ENCODE results near the gene TFF3.
"Not testable (repeated sequence)": the region's sequence is repeated elsewhere in the genome, so short reads cannot be mapped to it uniquely, and the experiment has no call there.

The TFF3 gene

DNA sequence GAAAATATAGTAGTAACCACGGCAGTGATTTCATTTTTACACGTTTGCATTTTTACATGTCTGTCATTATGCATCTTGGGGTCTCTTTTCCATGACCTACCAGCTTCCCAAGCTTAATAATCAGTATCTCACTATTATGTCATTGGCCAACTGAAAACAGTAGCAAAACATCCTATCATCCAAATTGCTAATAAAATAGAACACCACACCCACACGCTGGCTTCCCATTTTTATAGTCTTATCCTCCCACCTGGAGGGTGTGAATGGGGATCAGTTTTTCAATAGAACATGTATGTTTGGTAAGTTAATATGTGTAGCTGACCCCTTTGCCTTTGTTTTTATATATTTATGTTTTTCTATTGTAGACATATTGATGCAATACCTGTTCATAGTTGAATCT is 11.8 kb downstream of the TFF3 start:
- no peak for DNase-seq

DNA sequence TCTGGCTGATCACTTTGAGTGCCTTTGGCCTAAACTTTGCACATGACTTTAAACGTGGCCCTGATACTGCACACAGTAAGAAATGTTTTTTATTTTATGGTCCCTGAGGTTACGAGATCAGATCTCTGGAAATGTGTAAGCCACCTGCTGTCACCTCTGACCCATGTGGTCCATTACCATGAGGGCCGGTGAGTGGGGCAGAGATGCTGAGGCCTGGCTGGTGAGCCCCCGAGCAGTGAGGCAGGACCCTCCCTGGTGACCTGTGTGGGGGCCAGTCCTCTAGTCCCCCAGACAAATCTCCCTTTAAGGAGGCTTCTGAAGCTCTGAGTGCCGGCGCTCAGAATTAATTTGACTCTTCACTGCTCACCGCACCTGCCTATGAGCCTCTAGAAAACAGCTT is 12.4 kb downstream of the TFF3 start:
- no peak for DNase-seq

DNA sequence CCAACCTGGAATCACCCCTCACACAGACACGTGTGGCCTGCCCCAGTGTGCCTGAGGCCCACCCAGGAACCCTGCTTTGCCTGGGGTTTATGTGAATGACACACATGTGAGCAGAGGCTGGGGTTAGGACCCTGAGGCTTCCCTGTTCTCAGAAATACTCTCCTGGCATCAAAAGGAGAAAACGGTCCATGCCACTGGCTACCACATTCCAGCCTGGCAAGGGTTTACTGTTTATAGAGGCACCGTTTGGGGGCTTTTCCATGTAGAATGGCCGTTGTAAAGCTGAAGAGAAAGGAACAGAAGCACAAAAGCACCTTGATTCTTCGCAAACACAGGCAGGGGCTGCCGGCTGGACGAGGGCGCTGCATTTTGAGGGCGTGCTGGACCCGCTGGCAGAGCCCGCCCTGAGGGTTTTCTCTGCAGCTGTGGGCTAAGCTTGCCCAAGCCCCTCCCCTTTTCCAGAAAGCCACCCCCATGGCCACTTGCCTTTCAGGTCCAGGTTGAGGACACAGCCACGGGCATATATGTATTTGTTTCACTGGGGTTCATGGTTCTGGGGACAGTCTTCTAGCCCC is 13.0 kb downstream of the TFF3 start:
- no peak for DNase-seq

DNA sequence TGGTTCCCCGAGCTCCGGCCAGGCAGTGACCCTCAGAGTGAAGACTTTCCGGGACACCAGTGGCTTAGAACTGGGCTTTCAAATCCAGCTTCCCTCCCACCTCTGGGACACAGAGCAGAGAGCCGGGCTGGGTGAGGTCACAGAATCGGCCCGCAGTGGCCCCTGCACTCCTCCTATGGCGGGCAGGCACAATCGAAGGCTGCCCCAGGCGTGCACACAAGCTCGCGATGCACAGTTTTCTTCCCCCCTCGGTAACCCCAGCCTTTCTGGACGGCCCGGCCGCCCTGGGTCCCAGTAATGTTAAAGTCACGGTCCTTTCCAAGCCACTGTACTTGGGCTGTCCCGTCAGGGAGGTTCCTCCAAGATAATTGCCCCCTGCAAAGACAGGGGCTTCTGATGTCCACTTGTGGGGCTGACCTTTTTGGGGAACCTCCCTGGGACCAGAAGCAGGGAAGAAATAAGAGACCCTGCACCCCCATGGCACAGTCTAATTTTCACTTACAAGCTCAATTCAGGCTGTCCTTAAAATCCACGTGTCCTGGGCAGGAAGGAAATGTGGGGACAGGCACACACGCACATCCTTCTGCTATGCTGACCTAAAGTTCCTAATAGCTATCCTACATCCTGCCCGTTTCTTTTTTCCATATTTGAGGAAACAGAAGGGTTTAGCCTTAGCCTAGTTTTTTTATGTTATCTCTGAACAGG is 13.7 kb downstream of the TFF3 start:
- no peak for DNase-seq

DNA sequence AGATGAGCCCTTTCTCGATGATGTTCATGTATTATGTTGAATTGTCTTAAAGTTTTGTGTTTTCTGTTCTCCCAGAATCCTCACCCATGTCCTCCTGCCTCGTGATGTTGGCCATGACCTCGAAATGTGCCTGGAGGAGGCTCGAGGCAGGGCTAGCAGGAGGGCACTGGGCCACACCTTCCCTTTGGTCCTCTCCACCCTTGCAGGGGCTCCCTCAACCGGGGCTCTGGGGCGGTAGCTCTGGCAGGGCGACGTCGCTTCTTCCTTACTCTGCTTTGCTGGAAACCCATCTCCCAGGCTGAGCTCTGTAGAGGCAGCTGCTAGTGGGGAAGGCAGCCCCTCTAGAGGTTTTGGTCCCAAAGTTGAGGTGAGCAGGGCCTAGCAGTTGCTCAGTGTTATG is 14.3 kb downstream of the TFF3 start:
- no peak for DNase-seq

DNA sequence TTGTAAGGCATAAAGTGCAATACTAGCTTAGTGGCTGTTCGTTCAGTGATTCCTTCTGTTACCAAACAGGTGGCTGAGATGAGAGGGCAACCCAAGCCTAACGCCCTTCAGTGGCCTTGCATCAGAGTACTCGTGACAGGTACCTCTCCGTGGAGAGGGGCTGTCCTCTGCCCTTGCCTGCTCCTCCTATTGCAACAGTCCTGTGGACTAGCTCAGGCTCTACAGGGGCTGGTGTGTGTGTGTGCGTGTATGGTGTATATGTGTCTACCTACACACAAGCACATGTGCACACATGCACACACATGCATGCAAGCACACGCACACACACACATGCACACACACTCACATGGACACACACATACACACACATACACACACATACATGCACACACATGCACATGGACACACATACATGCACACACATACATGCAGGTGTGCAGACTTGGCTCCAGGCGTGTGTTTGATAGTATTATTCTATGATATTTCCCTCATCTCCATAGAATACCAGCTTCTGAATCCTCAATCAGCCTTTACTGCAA is 15.1 kb downstream of the TFF3 start:
- DNase-seq = no peak

DNA sequence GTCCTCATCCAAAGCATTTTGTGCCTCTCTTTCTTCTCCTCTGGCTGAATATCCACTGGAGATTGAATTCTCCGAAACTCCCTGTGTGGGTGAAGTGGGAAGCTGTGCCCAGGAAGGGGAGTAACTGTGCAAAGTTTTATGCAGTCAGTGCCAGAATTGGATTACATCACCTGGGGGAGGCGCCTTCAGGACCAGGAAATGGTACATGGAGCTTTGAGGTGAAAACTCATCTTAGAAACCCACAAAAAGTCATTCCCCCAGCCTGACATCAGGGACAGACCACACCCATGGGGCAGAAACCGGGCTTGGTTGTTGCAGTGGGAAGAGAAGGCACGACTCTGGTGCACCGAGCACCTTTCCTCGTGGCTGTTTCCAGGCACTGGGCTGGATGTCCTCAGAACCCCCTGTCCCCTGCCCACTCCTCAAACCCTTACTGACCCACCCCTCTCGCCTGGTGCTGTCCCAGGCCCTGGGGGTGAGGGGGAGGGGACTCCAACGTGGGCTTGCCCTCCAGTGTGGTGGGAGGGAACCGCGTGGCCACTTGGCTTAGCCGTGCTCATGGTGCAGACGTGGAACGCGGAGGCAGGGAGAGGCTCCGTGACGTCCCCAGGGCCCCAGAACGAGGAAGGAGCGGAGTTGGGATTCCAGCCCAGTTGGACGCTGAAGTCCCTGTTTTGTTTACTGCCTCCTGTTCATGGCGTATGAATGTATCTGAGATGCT is 15.7 kb downstream of the TFF3 start:
- DNase-seq = no peak

DNA sequence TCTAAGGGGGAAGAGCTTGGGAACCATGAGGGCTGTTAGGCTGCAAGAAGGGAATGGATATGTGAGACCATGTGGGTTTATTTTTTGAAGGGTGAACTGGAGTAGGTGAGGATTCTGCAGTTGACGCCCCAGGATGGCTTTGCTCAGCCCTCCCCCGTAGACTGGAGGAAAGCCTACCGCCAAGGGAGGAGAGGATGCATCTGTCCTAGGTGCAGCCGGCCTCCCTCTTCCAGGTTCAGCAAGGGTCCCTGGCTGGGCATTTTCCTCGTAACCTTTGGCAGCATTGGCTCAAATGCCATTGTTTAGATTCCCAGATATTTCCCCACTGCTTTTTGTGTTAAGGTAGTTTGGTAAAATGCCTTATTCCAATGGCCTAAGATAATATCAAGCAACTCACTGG is 16.6 kb downstream of the TFF3 start:
- no peak for DNase-seq

DNA sequence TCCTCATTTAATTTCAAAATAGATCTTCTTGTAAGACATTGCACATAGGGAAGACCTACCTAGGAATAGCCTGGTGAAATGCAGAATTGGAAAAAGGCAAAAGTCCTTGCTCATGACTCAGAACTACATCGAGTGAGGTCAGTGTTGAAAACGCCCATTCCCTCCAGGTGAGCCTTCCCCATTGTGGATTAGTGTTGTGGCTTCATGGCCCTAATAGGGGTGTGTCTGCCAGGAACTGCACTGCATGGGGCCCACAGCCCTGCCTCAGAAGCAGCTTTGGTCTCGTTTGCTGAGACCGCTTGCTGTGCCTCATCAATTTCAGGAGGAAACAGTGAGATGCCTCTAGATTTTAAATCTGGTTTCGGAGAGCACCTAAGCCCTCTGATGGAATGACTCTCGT is 17.0 kb downstream of the TFF3 start:
- DNase-seq = no peak

DNA sequence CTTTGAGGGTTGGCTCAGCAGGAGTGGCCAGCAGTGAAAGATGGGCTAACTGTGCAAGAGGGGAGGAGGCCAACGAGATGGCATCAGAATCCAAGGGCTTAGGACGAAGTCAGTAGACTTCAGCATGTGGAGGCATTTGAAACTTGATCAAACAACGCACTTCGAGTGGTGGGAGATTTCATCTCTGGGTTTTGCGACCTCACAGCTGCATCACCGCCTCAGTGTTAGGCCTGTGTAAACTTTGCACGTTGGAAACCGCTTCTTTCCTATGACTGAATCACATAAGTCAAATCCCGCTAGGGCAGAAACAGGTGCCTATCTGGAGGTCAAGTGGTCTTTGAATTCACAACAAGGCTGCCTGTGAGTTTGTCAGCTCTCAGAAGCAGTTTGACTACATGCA is 17.8 kb downstream of the TFF3 start:
- no peak for DNase-seq

DNA sequence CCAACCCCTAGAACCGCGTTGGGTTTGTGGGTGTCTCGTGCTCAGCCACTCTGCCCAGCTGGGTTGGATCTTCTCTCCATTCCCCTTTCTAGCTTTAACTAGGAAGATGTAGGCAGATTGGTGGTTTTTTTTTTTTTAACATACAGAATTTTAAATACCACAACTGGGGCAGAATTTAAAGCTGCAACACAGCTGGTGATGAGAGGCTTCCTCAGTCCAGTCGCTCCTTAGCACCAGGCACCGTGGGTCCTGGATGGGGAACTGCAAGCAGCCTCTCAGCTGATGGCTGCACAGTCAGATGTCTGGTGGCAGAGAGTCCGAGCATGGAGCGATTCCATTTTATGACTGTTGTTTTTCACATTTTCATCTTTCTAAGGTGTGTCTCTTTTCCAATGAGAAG is 18.7 kb downstream of the TFF3 start:
- no peak for DNase-seq

DNA sequence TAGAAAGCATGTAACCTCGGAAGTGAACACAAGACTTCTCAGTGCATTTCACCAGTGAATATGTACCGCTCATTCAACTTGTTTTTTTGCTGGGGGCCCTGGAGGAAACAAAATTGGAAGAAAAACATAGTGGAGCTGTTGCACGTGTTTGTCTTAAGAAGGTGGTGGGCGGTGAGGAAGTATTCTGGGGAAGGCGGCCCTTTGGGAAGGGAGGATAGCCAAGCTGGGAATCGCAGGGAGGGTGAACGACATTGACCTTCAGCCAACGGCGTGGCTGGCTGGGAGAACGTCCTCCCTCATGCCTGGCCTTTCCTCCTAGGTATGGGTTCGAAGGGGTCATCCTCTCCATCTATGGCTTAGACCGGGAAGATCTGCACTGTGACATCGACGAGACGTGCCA is 19.4 kb downstream of the TFF3 start:
- no peak for DNase-seq

DNA sequence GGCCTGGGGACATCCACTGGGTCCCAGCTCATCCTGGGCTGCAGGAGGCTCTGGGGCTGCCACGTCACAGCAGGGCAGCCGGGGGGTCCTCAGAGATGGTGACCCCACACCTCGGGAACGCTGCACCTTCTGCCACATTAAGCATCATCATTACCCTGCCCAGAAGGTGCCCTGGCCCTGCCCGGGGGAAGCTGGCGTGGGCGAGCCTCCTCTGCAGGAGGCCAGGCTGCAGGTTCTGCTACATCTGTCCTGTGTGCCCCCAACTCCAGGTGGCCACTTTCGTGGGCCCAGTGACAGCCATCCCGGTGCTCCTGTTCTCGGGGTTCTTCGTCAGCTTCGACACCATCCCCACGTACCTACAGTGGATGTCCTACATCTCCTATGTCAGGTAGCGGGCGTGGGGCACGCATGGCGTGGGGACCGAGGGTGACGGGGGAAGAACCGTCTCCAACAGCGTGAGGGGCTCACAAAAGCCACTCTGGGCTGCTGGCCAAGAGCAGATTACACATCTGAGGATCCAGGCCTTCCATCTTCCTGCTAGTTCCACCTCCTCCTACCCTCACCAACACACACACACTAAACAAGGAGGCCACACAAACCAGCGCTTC is 20.8 kb downstream of the TFF3 start:
- no peak for DNase-seq

DNA sequence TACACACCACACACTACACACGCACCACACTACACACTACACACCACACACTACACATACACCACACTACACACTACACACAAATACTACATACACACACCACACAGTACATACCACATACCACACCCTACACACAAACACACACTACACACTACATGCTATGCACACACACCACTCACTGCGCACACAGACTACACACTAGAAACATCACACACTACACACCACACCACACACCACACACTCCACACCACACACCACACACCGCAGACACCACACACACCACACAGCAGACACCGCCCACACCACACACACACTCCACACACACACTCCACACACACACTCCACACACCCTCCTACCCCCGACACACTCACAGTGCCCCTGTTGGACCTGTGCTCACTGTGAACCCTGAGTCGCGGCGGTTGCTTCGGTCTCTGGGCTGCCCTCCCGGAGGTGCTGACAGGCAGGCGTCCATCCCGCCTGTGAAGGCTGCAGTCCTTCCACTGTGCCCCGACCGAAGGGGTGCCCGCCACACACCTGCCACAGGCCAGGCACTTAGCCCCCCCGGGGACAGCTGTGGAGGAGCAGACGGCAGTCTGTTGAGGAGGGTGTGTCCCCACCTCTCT is 21.4 kb downstream of the TFF3 start:
- DNase-seq = no peak

DNA sequence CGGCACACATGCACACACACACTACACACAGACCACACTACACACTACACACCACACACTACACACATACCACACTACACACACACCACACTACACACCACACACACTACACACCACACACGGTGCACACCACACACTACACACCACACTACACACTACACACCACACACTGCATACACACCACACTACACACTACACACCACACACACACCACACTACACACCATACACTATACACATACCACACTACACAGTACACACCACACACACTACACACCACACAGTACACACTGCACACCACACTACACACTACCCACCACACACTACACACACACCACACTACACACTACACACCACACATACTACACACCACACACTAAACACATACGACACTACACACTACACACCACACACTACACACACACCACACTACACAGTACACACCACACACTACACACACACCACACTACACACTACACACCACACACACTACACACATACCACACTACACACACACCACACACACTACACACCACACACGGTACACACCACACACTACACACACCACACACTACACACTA is 22.6 kb downstream of the TFF3 start:
- DNase-seq = not testable (repeated sequence)

DNA sequence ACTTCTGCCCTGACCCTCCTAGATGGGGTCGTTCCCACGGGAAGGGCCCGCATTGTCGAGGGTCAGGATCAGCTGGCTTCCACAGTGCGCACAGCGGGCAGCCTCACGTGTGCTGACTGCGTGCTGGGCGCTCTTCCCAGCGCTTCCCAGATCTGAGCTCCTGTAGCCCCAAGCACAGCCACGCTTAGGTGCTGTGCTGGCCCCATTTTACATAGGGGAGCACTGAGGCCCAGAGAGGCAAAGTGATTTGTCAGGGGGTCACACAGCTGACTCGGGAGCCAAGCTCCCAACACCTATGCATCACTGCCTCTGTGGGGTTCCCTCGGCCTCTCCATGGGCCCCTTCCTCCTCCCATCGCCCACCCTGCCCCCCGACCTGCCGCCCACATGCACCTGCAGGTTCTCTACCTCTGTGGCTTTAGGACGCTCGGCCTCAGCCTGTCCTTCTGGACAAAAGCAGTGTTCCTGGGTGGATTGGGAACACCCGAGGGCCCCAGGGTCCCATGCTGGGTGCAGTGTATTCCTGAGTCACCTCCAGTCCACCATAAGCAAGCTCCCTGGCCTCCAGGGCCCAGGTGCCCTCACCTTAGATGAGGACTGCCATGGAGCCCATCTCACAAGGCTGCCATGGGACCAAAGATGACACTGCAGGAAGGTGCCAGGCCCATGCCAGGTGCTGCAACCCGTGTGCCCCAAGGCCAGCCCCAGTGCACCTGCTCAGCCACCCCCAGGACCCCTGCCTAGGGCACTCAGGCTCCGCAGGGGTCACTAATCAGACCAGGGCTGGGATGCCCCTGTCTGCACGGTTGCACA is 23.3 kb downstream of the TFF3 start:
- DNase-seq = no peak

DNA sequence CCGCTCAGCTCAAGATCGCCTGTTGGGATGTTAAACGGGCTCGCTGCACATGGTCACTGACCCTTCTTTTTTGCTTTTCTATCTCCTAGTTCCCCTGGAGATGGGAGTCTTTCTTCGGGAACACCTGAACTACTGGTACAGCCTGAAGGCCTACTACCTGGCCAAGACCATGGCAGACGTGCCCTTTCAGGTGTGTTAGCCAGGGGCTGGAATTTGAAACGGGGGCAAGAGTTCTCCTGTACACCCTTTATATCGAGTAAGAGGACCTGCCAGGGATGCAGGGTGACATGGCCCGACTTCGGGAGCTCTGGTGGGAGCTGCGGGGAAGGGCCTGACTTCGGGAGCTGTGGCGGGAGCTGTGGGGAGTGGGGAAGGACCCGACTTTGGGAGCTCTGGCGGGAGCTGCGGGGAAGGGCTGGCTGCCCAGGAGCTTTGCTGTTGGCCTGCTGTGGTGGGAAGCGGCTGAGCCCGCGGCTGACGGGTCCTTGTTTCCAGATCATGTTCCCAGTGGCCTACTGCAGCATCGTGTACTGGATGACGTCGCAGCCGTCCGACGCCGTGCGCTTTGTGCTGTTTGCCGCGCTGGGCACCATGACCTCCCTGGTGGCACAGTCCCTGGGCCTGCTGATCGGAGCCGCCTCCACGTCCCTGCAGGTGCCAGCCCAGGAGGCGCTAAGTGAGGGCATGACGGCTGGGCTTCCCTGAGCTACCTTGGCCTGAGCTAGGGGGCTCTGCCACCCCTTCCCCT is 24.0 kb downstream of the TFF3 start:
- no peak for DNase-seq

DNA sequence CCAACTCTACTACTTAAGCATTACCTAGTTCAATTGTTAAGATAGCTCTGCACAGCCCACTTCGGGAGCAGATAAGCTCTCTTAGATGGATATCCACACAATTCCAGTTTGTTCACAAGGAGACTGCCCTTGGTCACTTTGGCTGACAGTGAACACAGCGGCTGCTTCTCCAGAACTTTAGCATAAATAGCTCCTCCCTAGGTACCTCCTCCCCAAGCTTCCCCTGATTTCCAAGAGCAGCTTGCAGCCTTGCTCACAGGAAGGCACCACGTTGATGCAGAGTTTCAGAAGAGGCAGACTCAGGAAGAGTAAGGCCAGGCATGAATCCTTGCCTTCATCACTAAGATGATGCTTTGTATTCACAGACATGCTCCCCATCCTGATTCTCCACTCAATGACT is 24.7 kb downstream of the TFF3 start:
- no peak for DNase-seq

DNA sequence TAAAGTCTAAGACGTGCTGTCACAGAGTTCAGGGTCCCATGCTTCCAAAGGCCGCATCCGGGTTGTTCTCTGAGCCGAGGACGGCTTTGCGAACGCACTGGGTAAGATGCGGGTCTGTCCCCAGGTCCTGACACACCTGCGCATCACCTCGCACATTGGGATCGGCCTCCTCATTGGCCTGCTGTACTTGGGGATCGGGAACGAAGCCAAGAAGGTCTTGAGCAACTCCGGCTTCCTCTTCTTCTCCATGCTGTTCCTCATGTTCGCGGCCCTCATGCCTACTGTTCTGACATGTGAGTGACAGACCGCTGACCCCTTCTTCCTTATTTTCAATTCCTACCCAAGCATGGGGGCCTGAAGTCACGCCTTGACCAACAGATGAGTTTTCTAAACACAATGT is 25.3 kb downstream of the TFF3 start:
- no peak for DNase-seq

DNA sequence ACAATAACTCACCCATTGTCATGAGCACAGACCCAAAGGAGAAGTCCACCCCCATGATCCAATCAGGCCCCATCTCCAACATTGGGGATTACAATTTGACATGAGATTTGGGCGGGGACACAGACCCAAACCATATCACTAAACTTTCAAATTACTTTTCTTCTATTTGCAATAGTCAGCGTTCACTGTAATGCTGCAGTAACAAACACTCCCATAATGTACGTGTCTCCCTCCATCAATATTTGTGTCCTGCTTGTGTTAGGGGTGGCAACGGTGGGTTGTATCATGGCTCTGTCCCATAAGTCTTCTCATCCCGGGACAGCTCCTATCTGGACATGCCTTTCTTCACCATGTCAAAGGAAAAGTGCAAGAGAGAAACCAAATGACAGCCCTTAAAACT is 26.2 kb downstream of the TFF3 start:
- DNase-seq = no peak

Measured in NCI-H2029 treated with DMSO at 0.1 percent for 48 hours (cell line).